Stimulated activated memory B cell treated with anti-CD40 and anti-IgM and Interleukin-4, amounts not matched to agents 10 μg/mL and 1 μg/mL and 100 μg/mL, for 72 hours (primary cell): ENCODE data around the gene ALOX5.
A peak's percentile ranks its signal among the peaks of the same experiment; 100 is the strongest.

ENCODE experiments used
- ATAC-seq: fragments of 150-1000 bp; cut with Tn5 transposase; 2 replicates; pipeline ENCODE4 v1.10.0; 2021
- H3K27ac Mint-ChIP-seq: one replicate; pipeline ENCODE4 v1.8.0; 2022; ENCODE audit warnings: mild to moderate bottlenecking, mixed read lengths
- H3K27me3 Mint-ChIP-seq: one replicate; pipeline ENCODE4 v1.8.0; 2022; ENCODE audit warnings: mixed read lengths
- H3K36me3 Mint-ChIP-seq: one replicate; pipeline ENCODE4 v1.8.0; 2022; ENCODE audit warnings: mixed read lengths
- H3K4me1 Mint-ChIP-seq: one replicate; pipeline ENCODE4 v1.8.0; 2022; ENCODE audit warnings: mixed read lengths
- H3K4me3 Mint-ChIP-seq: one replicate; pipeline ENCODE4 v1.8.0; 2022; ENCODE audit warnings: mild to moderate bottlenecking, moderate library complexity, mixed read lengths
- H3K9me3 Mint-ChIP-seq: one replicate; pipeline ENCODE4 v1.8.0; 2022; ENCODE audit warnings: mixed read lengths

The ALOX5 gene

DNA sequence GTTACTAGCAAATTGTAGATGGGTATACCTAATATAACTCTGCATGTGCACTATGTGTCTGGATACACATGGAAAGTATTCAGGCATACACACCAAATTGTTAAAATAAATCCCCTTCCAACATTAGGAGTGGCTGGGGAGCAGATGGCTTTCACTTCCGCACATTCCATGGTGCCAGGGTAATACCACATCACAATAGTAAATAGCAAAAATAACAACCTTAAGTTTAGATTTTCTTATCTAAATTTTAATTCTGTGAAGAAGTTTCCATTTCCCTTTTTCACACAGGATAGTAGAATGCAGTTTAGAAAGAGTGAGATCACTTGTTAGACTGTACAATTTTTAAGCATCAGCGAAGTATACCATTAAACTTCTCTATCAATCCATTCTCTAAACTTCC, 5.8 kb upstream of the ALOX5 start:
- no peak for ATAC-seq
- Mint-ChIP-seq H3K27me3 (no peaks in the 10 kb centered on the region), H3K36me3 (peaks cover 14% of the 10 kb centered on the region), H3K27ac (peak overlapping the region; percentile 82), H3K4me3 (no peak overlapping the region), H3K9me3 (no peaks in the 10 kb centered on the region), H3K4me1 (peaks cover 74% of the 10 kb centered on the region)

GRCh38 chr10:45370202-45370955, 3.6 kb upstream of the ALOX5 start:
- H3K36me3 Mint-ChIP-seq, result no peaks in the 10 kb centered on the region

DNA sequence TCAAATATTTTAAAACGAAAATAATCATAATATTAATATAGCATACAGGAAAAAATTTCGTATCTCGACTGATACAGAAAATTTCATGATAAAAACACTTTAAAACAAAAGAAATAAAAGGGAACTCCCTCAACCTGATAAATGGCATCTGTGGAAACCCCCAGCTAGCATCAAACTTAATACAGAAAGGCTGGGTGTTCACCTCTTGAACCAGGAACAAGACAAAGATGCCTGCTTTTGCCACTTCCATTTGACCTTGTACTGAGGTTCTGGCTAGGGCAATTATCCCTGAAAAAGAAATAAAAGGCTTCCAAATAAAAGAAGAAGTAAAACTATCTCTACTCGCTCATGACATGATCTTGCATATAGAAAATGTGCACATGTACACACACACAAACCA, 2.5 kb upstream of the ALOX5 start:
- peak overlapping the region; percentile 61 for H3K27ac Mint-ChIP-seq
- peak overlapping the region; percentile 26 for H3K4me3 Mint-ChIP-seq

More at GRCh38 chr10:45370202-45370955, 3.6 kb upstream of the ALOX5 start:
- Mint-ChIP-seq H3K9me3 (no peaks in the 10 kb centered on the region), H3K4me1 (peaks cover 84% of the 10 kb centered on the region), H3K27me3 (no peaks in the 10 kb centered on the region), H3K4me3 (no peak overlapping the region), H3K27ac (peak overlapping the region; percentile 61)
- no peak for ATAC-seq

GRCh38 chr10:45372251-45372951, 1.6 kb upstream of the ALOX5 start:
- H3K9me3 Mint-ChIP-seq, result no peaks in the 10 kb centered on the region
- peak overlapping the region; percentile 92 for H3K4me3 Mint-ChIP-seq
- no peak for ATAC-seq
- peaks cover 6% of the 10 kb centered on the region for H3K36me3 Mint-ChIP-seq
- peaks cover 87% of the 10 kb centered on the region for H3K4me1 Mint-ChIP-seq
- H3K27me3 Mint-ChIP-seq, result no peaks in the 10 kb centered on the region
- peak overlapping the region; percentile 88 for H3K27ac Mint-ChIP-seq

More for the DNA sequence above, 2.5 kb upstream of the ALOX5 start:
- no peaks in the 10 kb centered on the region for H3K9me3 Mint-ChIP-seq
- H3K36me3 Mint-ChIP-seq, result no peaks in the 10 kb centered on the region
- peaks cover 85% of the 10 kb centered on the region for H3K4me1 Mint-ChIP-seq
- no peaks in the 10 kb centered on the region for H3K27me3 Mint-ChIP-seq
- no peak for ATAC-seq

- Mint-ChIP-seq H3K4me1 (peaks cover 87% of the 10 kb centered on the region), H3K36me3 (peaks cover 13% of the 10 kb centered on the region), H3K4me3 (peak overlapping the region; percentile 92), H3K27ac (peak overlapping the region; percentile 88), H3K9me3 (no peaks in the 10 kb centered on the region), H3K27me3 (no peaks in the 10 kb centered on the region)
- peak; percentile 65 for ATAC-seq
These were observed 927 bp upstream of the ALOX5 start for GRCh38 chr10:45373003-45373575.

DNA sequence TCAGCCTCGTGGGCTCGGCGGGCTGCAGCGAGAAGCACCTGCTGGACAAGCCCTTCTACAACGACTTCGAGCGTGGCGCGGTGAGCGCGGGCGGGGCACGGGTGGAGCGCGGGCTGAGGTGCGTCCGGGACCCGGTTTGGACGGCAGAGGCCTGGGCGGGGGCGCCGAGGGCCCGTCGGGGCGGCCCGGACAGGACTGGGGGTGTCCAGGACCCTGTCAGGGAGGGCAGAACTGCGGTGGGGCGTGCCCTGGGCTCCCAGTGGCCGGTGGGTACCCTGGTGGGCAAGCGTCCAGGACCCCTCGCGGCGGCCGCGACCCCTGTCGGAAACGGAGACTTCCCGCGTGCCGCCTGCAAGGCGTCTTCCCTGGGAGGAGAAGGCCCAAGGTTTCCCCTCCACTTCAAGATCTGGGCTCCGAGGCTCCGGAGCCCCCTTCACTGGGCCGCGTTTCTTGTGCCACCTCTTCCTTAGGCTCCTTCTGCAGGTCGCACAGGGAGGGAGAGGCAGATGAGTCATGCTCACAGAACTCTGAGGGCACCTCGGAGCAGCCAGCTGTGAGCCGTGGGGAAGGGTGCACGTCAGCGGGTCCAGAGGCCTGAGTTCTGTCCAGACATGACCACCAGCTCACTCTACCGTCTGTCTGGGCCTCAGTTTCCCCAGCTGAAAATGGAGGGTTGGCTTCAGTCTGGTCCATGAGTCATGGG, 485 bp downstream of the ALOX5 start:
- Mint-ChIP-seq H3K9me3 (no peaks in the 10 kb centered on the region), H3K27ac (peak overlapping the region; percentile 88), H3K4me1 (peaks cover 87% of the 10 kb centered on the region), H3K4me3 (peak overlapping the region; percentile 92), H3K36me3 (peaks cover 22% of the 10 kb centered on the region), H3K27me3 (no peaks in the 10 kb centered on the region)
- peak; percentile 22 for ATAC-seq

DNA sequence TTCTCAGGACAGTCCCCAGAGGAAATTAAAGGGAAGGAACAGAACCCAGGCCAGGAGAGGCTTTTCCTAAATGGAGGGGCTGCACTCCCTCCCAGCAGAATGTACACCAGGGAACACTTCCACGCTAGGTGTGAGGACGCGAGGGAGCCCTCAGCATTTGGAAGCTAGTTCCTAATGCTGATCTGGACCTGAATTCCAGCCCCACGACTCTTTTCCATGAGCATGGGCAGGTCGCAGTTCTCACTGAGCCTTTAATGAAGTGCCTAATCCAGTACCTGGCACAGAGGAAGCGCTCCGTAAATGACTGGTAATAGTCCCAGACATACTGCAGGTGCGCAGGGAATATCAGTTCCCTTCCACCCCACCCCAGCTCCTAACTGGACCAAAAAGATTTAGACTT, 1.1 kb downstream of the ALOX5 start:
- H3K4me3 Mint-ChIP-seq, result peak overlapping the region; percentile 92
- peak overlapping the region; percentile 88 for H3K27ac Mint-ChIP-seq
- no peaks in the 10 kb centered on the region for H3K27me3 Mint-ChIP-seq
- H3K36me3 Mint-ChIP-seq, result peaks cover 28% of the 10 kb centered on the region
- peaks cover 87% of the 10 kb centered on the region for H3K4me1 Mint-ChIP-seq
- no peak for ATAC-seq
- H3K9me3 Mint-ChIP-seq, result no peaks in the 10 kb centered on the region

DNA sequence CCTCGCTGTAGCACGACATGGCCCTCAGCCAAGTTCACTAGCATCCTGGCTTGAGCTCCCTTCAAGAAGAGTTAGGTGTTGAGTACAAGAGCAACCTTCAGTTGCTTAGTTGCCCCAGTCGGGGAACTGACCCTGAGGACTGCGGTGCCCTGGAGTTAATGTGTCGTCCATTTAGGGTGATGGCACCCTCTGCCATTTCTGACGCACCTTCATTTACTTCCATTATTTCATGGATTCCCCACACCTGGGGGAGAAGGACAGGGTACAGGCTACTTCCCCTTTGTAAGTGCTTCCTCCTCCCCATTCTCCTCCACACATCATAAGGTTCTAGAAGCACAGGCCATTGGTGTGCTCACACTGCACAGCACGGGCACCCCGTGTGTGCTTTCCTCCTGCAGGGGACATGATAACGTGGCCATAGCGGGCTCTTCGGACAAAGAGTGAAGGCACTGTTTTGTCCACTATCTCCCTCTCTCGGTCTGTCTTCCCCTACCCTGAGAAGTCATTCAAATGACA, 1.8 kb downstream of the ALOX5 start:
- Mint-ChIP-seq H3K27ac (peak overlapping the region; percentile 88), H3K4me1 (peaks cover 86% of the 10 kb centered on the region), H3K36me3 (peaks cover 28% of the 10 kb centered on the region), H3K9me3 (no peaks in the 10 kb centered on the region), H3K27me3 (no peaks in the 10 kb centered on the region), H3K4me3 (peak overlapping the region; percentile 92)
- ATAC-seq, result peak; percentile 68

DNA sequence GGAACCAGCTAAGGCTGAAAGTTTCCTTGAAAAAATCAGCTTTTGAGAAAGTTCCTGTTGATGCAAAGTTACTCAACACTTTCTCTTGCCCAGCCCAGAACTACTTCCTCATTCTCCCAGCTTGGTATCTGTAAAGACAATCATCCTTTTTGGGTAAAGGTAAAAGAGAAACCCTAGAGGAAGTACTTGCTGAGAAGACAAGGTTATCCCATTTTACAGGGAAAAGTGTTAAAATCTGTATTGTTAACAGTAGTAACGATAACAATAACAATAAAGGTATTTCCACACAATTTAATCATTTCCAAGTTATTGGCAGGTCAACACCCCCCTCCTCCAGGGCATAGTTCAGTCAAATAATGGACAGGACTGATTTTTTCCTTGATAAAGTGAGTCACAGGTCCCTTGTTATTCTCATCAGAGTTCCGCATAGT, 2.4 kb downstream of the ALOX5 start:
- Mint-ChIP-seq H3K27ac (peak overlapping the region; percentile 88), H3K27me3 (no peaks in the 10 kb centered on the region), H3K9me3 (no peaks in the 10 kb centered on the region), H3K36me3 (peaks cover 29% of the 10 kb centered on the region), H3K4me3 (peak overlapping the region; percentile 92), H3K4me1 (peaks cover 84% of the 10 kb centered on the region)
- ATAC-seq, result no peak

GRCh38 chr10:45377321-45377720, 3.3 kb downstream of the ALOX5 start:
- H3K27me3 Mint-ChIP-seq, result no peaks in the 10 kb centered on the region
- ATAC-seq, result no peak
- no peaks in the 10 kb centered on the region for H3K9me3 Mint-ChIP-seq
- H3K4me1 Mint-ChIP-seq, result peaks cover 84% of the 10 kb centered on the region
- peaks cover 34% of the 10 kb centered on the region for H3K36me3 Mint-ChIP-seq
- H3K27ac Mint-ChIP-seq, result peak overlapping the region; percentile 88
- H3K4me3 Mint-ChIP-seq, result peak overlapping the region; percentile 73

DNA sequence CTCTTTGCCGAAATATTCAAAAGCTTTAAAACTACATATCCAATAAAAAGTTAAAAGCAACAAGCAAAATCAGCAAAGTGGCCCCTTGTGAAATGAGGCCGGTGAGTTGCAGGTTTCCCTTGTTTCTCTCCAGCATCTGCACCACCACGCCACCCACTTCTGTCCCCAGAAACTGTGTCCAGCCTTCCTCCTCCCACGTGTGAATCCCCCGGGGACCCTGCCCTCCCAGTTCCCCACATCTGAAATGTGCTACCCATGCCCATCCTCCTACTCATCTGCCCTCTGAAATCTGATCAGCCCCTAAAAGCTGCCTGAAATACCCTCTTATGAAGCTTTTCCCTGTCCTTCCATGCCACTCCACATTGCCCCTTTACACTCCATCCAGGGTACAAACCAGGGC, 3.8 kb downstream of the ALOX5 start:
- Mint-ChIP-seq H3K27ac (peak overlapping the region; percentile 88), H3K27me3 (no peaks in the 10 kb centered on the region), H3K4me3 (peak overlapping the region; percentile 73), H3K4me1 (peaks cover 79% of the 10 kb centered on the region), H3K9me3 (no peaks in the 10 kb centered on the region), H3K36me3 (peaks cover 34% of the 10 kb centered on the region)
- no peak for ATAC-seq

DNA sequence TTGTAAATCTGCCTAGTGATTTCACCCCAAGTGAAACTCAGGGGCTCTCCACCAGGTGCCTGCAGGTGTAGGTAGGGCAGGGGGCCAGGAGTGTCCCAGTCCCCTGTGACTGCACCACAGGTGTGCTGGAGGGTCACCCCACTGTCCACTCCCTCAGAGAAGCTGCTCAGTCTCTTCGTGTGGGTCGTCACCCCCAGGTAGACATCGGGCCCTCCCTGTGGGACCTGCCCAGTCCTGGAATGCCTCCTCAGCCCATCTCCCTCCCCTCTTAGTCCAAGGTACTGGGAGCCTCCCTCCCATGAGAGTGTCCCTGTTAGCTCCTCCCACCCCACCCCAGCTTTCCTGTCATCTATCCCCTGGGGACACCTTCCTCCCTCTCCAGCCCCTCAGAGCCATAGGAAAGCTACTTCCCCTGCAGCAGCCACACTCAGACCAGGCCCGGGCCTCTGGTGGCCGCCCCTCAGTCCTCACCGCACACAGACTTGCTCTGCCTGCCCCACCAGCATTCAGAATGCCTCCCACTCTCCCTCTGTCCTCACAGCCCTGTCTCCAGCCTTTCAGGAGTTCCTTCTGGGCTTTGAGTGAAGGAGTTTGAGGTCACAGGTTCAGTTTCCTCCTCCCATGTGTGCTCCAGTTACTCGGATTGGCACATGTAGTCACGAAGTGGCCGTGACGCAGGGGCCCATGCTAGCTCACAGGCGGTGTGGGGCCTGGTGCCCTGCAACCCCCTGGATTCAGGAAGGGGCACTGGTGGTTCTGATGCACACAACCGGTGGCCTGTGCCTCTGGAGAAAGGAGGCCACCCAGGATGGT, 5.1 kb downstream of the ALOX5 start:
- H3K36me3 Mint-ChIP-seq, result peaks cover 46% of the 10 kb centered on the region
- ATAC-seq, result no peak
- H3K4me1 Mint-ChIP-seq, result peaks cover 76% of the 10 kb centered on the region
- H3K4me3 Mint-ChIP-seq, result peak overlapping the region; percentile 67
- no peaks in the 10 kb centered on the region for H3K27me3 Mint-ChIP-seq
- peak overlapping the region; percentile 88 for H3K27ac Mint-ChIP-seq
- no peaks in the 10 kb centered on the region for H3K9me3 Mint-ChIP-seq

GRCh38 chr10:45379891-45380540, 6.0 kb downstream of the ALOX5 start:
- peak; percentile 69 for ATAC-seq
- peaks cover 69% of the 10 kb centered on the region for H3K4me1 Mint-ChIP-seq
- H3K9me3 Mint-ChIP-seq, result no peaks in the 10 kb centered on the region
- no peak overlapping the region for H3K4me3 Mint-ChIP-seq
- H3K27ac Mint-ChIP-seq, result peak overlapping the region; percentile 88
- no peaks in the 10 kb centered on the region for H3K27me3 Mint-ChIP-seq
- peaks cover 55% of the 10 kb centered on the region for H3K36me3 Mint-ChIP-seq
